ENCODE data around the gene MACROD1. TPM values are rescaled to one million over a fixed set of nuclear protein-coding genes. Genes with fewer than 3 reads are reported as not detected.
A peak's percentile ranks its signal among the peaks of the same experiment; 100 is the strongest.

The MACROD1 gene
- 18.7 and 27.8 TPM in 2 replicates for total RNA-seq

GRCh38 chr11:64165842-64166635, at the start of gene MACROD1:
MACROD1 (minus strand) TSS chr11:64166113; CDS start chr11:64165994, 119 bp downstream.
- H3K4me3 ChIP-seq (ENCODE audit: low read depth, low read length), result peak within 1 kb of the TSS; percentile 74
- no peak for DNase-seq (ENCODE audit: low read depth)
- TF ChIP-seq CTCF (conservative IDR thresholded peaks at IDR 0.05; ENCODE audit: low read depth, low read length), result no peak

- no peak overlapping the region for H3K4me3 ChIP-seq (ENCODE audit: low read depth, low read length)
- no peak for TF ChIP-seq CTCF (conservative IDR thresholded peaks at IDR 0.05; ENCODE audit: low read depth, low read length)
- no peak for DNase-seq (ENCODE audit: low read depth)
Measured at GRCh38 chr11:64211181-64211872, 45.4 kb upstream of the MACROD1 start.

GRCh38 chr11:64210301-64211020, 44.5 kb upstream of the MACROD1 start:
- no peak for TF ChIP-seq CTCF (conservative IDR thresholded peaks at IDR 0.05; ENCODE audit: low read depth, low read length)
- H3K4me3 ChIP-seq (ENCODE audit: low read depth, low read length), result no peak overlapping the region
- DNase-seq (ENCODE audit: low read depth), result no peak

GRCh38 chr11:64209563-64209843, 43.6 kb upstream of the MACROD1 start:
- DNase-seq (ENCODE audit: low read depth), result no peak
- no peak overlapping the region for H3K4me3 ChIP-seq (ENCODE audit: low read depth, low read length)
- no peak for TF ChIP-seq CTCF (conservative IDR thresholded peaks at IDR 0.05; ENCODE audit: low read depth, low read length)

GRCh38 chr11:64208796-64209562, 43.1 kb upstream of the MACROD1 start:
- no peak overlapping the region for H3K4me3 ChIP-seq (ENCODE audit: low read depth, low read length)
- no peak for DNase-seq (ENCODE audit: low read depth)

More at GRCh38 chr11:64208796-64209562, 43.1 kb upstream of the MACROD1 start:
- no peak for TF ChIP-seq CTCF (conservative IDR thresholded peaks at IDR 0.05; ENCODE audit: low read depth, low read length)

Measured in epithelial cell of proximal tubule (primary cell).